ENCODE results near the gene TRIM54.

- TF ChIP-seq POLR2AphosphoS5 (IDR thresholded peaks at IDR 0.05; ENCODE audit: borderline replicate concordance, low read depth, low read length) (no peak), EZH2 (IDR thresholded peaks at IDR 0.05) (no peak)
Measured at GRCh38 chr2:27307287-27307544, 25.0 kb downstream of the TRIM54 start.

All from SK-N-MC (cell line).